Chondrocyte (in vitro differentiated cells): ENCODE results near the gene ARHGAP31. TPM values are rescaled to one million over a fixed set of nuclear protein-coding genes. Genes with fewer than 3 reads are reported as not detected.

Experiments
- total RNA-seq: library from RNA; stranded (reverse); gene quantifications from 3 replicates; pipeline ENCODE4 v1.2.1, GENCODE V29; 2021

Gene ARHGAP31
- total RNA-seq, 1 donor from 2014 or later = 35.2 TPM

Other genes with a start within 250 kb of the ARHGAP31 start
- not detected in 3 replicates for gene TEX55, start 148.2 kb upstream of the ARHGAP31 start, total RNA-seq
- not detected in 3 replicates for gene UPK1B, start 120.8 kb upstream of the ARHGAP31 start, total RNA-seq
- 25.8 to 26.7 TPM (median 25.9 TPM) in 3 replicates for gene B4GALT4, start 53.5 kb upstream of the ARHGAP31 start, total RNA-seq
- gene TMEM39A, start 169.2 kb downstream of the ARHGAP31 start, total RNA-seq = 55.9 to 73.1 TPM (median 58.5 TPM) in 3 replicates
- gene POGLUT1, start 174.6 kb downstream of the ARHGAP31 start, total RNA-seq = 17.9 to 21.5 TPM (median 20.3 TPM) in 3 replicates
- 88.8 to 112 TPM (median 94.8 TPM) in 3 replicates for gene TIMMDC1, start 204.2 kb downstream of the ARHGAP31 start, total RNA-seq